Adipocyte (in vitro differentiated cells): ENCODE results near the gene LMBRD1.

Experiments
- DNase-seq: peaks from one replicate; pipeline ENCODE4 v3.0.0-alpha.2; 2015; ENCODE audit warnings: low read depth
- H3K27me3 ChIP-seq: replicated peaks from 2 replicates; pipeline ENCODE4 v1.7.0; 2013; ENCODE audit warnings: mild to moderate bottlenecking, low read length, moderate library complexity; ENCODE audit not compliant: control insufficient read depth, insufficient read depth
- H3K36me3 ChIP-seq: 2 replicates; pipeline ENCODE4 v1.7.0; 2013; ENCODE audit warnings: low read length, mild to moderate bottlenecking, moderate library complexity; ENCODE audit not compliant: control insufficient read depth, insufficient read depth, severe bottlenecking
- H3K4me1 ChIP-seq: 2 replicates; pipeline ENCODE4 v1.7.0; 2013; ENCODE audit warnings: mild to moderate bottlenecking, low read length, moderate library complexity; ENCODE audit not compliant: control insufficient read depth, insufficient read depth
- H3K4me3 ChIP-seq: 2 replicates; pipeline ENCODE4 v1.7.0; 2013; ENCODE audit warnings: mild to moderate bottlenecking, low read length, moderate library complexity
- H3K9ac ChIP-seq: 2 replicates; pipeline ENCODE4 v1.7.0; 2013; ENCODE audit warnings: mild to moderate bottlenecking, low read length, moderate library complexity
- H3K9me3 ChIP-seq: 2 replicates; pipeline ENCODE4 v1.7.0; 2013; ENCODE audit warnings: mild to moderate bottlenecking, low read length, moderate library complexity; ENCODE audit not compliant: control insufficient read depth

The LMBRD1 gene

DNA sequence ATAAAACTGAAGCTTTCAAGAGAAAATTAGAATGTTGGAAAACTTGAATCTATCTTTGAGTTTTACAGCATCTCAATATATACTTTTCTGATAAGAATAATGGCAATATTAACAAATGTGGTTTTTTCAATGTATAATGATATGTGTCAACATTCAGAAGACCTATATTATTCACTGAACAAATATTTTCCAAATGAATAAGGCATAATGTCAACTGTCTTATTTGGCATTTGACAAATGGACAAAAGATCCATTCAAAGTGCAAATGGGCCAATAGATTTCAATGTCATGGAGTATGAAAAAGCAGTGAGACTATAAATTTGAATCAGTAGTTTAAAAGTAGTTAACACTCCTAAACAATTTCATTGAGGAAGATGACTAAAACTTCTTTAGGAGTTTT, 20.9 kb downstream of the LMBRD1 start:
- Histone ChIP-seq H3K4me1 (no peaks in the 10 kb centered on the region), H3K4me3 (no peak overlapping the region)

DNA sequence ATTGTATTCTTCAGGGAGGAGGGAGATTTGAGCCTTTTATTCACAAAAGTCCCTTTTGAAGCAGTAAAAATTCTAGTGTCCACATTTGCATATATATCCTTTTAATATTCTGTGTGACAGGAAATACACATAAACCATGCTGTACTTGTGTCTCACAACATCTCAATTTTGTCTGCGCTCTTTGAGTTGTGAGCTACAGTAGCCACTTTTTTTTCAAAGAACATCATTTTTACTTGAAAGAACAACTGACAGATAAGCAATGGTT, 21.3 kb downstream of the LMBRD1 start:
- no peak overlapping the region for H3K4me3 ChIP-seq
- no peaks in the 10 kb centered on the region for H3K9me3 ChIP-seq
- no peak for DNase-seq
- no peaks in the 10 kb centered on the region for H3K36me3 ChIP-seq
- no peaks in the 10 kb centered on the region for H3K4me1 ChIP-seq
- no peaks in the 10 kb centered on the region for H3K27me3 ChIP-seq
- no peak overlapping the region for H3K9ac ChIP-seq

More for the DNA sequence above, 20.9 kb downstream of the LMBRD1 start:
- H3K9ac ChIP-seq: no peak overlapping the region
- no peaks in the 10 kb centered on the region for H3K27me3 ChIP-seq
- H3K9me3 ChIP-seq: no peaks in the 10 kb centered on the region
- H3K36me3 ChIP-seq: no peaks in the 10 kb centered on the region
- DNase-seq: no peak

DNA sequence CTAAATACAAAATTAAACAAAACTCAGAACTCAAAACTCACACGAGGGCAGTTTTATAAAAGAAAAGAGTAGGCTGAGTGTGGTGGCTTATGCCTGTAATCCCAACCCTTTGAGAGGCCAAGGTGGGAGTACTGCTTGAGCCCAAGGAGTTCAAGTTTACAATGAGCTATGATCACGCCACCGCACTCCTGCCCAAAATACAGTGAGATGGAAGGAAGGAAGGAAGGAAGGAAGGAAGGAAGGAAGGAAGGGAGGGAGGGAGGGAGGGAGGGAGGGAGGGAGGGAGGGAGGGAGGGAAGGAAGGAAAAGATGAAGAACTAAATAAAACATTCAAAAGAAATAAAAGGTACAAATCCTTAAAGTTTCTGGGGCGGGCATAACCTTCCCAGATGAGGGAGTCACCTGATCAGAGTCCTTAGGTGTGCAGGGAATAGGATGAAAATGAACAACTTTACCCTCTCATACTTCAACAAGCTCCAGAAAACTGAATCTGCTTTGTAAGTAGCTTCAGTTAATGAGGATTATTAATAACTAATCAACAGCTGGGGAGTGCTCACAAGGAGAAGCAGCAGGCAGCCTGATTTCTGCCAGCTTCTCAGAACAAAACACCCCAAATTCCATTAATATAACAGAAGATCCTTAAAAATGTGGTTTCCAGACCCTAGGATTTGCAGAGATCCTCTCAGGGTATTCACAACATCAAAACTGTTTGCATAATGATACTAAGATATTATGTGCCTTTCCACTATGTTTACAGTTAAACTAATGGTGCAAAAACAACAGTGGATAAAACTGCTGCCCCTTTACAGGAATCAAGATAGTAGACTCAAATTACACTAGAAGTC, 21.8 kb downstream of the LMBRD1 start:
- Histone ChIP-seq H3K9me3 (no peaks in the 10 kb centered on the region), H3K36me3 (no peaks in the 10 kb centered on the region), H3K4me1 (no peaks in the 10 kb centered on the region), H3K27me3 (no peaks in the 10 kb centered on the region), H3K9ac (no peak overlapping the region), H3K4me3 (no peak overlapping the region)
- no peak for DNase-seq

DNA sequence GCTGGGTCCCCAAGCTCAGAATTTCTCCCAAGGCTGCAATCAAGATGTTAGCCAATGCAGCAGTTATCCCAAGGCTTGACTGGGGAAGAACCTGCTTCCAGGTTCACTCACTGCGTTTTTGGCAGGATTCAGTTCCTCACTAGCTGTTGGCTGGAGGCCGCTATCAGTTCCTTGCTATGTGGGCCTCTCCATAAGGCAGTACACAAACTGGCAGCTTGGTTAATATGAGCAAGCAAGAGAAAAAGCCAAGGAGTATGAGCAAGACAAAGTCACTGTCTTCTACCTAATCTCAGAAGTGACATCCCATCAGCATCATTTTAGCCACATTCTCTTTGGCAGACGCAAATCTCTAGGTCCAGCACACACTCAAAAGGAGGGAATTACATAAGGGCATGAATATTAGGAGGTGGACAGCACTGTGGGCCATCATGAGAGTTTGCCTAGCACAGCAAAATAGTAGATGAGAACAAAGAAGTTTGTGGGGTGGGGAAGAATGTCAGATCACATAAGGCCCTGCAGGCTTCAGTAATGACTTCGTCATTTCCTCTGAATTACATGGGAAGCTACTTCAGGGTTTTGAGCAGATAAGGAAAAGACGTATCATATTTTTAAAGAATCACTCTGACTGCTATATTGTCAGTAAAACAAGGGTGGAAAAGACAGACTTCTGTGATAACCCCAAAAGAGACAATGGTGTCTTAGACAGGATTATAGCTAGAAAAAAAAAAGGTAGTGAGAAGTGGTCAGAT, 25.5 kb downstream of the LMBRD1 start:
- Histone ChIP-seq H3K9me3 (no peaks in the 10 kb centered on the region), H3K27me3 (no peaks in the 10 kb centered on the region), H3K4me1 (no peaks in the 10 kb centered on the region), H3K4me3 (no peak overlapping the region), H3K9ac (no peak overlapping the region), H3K36me3 (no peaks in the 10 kb centered on the region)
- no peak for DNase-seq

DNA sequence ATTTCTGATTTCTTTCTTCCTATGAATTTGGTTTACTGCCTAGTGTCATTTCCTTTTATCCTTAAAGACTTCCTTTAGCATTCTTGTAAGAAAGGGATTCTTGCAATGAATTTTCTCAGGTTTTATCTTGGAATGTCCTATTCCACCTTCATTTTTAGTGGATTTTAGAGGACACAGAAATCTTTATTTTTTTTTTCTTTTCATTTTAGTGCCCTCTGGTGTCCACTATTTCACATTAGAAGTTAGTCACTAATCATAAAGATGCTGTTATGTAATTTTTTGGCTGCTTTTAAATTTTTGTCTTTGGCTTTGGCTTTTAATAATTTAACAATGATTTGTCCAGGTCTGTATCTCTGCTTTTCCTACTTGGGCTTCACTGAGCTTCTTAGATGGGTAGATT, 28.1 kb downstream of the LMBRD1 start:
- H3K9me3 ChIP-seq: no peaks in the 10 kb centered on the region
- no peaks in the 10 kb centered on the region for H3K4me1 ChIP-seq
- H3K36me3 ChIP-seq: no peaks in the 10 kb centered on the region
- DNase-seq: peak; percentile 46
- no peak overlapping the region for H3K9ac ChIP-seq
- no peaks in the 10 kb centered on the region for H3K27me3 ChIP-seq
- H3K4me3 ChIP-seq: no peak overlapping the region

DNA sequence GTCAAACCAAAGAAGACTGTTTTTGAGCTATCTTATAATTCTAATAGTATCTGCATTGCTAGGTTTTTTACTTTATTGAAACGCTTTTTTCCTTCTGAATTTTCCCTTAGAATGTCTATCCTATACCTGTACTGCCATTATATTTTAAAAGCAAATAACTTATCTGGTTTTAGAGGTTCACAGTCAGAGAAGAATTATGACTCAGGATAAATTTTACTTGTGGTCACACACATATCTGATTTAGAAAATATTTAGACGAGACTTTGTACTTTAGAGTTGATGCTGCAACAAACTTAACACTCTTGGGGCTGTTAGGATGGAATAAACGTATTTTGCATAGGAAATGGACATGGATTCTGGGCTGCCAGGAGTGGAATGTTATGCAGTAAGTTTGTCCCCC, 33.0 kb downstream of the LMBRD1 start:
- H3K9me3 ChIP-seq: no peaks in the 10 kb centered on the region
- no peaks in the 10 kb centered on the region for H3K27me3 ChIP-seq
- H3K4me1 ChIP-seq: no peaks in the 10 kb centered on the region
- DNase-seq: no peak
- H3K36me3 ChIP-seq: no peaks in the 10 kb centered on the region
- H3K9ac ChIP-seq: no peak overlapping the region
- no peak overlapping the region for H3K4me3 ChIP-seq

DNA sequence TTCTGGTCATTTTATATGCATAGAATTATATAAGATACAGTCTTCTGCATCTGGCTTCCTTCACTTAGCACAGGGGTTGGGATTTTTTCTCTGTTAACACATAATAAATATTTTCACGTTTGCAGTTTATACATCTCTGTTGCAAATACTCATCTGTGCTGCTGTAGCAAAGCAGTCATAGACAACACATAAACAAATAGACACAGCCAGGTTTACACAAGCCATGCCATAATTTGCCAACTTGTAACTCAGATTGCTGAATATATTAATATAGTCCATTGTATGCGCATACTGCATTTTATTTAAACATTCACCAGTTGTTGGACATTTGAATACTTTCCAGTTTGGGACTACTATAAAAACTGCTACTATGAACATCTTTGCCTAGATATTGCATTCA, 35.0 kb downstream of the LMBRD1 start:
- Histone ChIP-seq H3K36me3 (no peaks in the 10 kb centered on the region), H3K9ac (no peak overlapping the region), H3K9me3 (no peaks in the 10 kb centered on the region), H3K4me3 (no peak overlapping the region), H3K4me1 (no peaks in the 10 kb centered on the region), H3K27me3 (no peaks in the 10 kb centered on the region)
- DNase-seq: no peak

DNA sequence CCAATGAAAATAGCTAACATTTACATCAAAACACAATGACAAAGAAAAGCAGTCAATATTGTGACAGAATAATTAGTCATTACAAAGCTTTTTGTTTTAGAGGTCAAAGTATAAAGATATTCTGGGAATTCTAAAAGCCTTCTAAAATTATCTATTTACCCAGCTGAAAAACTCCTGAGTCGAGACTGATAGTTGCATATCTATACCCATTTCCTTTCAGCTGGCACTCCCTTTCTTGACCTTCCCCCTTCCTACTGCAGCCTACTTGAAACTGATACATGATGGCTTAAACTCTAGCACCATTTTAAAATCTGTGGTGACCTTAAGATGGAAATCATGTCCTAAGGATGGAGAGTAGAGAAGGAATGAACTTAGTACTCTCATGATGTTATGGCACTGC, 38.6 kb downstream of the LMBRD1 start:
- H3K9me3 ChIP-seq: peaks cover 2% of the 10 kb centered on the region
- no peak for DNase-seq
- no peak overlapping the region for H3K9ac ChIP-seq
- no peak overlapping the region for H3K4me3 ChIP-seq
- no peaks in the 10 kb centered on the region for H3K27me3 ChIP-seq
- H3K36me3 ChIP-seq: no peaks in the 10 kb centered on the region
- no peaks in the 10 kb centered on the region for H3K4me1 ChIP-seq

DNA sequence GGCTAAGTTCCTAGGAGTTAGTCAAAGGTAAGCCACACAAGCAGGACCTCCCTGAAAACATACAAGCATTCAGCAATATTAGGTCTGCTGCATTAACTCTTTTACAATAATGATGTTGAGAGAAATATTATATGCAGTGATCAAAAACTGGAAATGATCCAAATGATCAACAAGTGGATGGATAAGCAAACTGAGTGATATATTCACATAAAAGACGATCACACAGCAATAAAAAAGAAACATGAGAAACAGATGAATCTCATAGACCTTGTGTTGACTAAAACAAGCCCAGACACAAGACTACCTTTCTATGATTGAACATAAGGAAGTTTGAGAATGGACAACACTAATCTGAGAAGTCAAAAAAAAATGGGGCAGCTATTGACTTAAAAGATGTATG, 39.9 kb downstream of the LMBRD1 start:
- Histone ChIP-seq H3K4me3 (no peak overlapping the region), H3K9me3 (peaks cover 2% of the 10 kb centered on the region)

DNA sequence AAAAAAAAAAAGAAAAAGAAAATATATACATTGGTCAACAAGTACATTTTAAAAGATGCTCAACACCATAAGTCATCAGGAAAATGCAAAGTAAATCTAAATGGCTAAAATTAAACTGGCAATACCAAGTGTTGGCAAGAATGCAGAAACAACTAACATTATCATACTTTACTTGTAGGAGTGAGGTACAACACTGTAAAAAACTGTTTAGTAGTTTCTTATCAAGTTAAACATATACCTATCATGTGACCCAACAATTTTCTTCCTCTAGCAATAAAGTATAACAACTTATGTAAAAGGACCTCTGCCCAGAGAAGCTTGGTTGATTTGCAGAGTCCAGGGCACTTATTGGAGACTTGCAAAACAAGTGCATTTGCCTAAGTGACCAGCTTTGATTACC, 40.4 kb downstream of the LMBRD1 start:
- Histone ChIP-seq H3K27me3 (no peaks in the 10 kb centered on the region), H3K9me3 (peaks cover 2% of the 10 kb centered on the region), H3K4me1 (no peaks in the 10 kb centered on the region), H3K9ac (no peak overlapping the region), H3K36me3 (no peaks in the 10 kb centered on the region), H3K4me3 (no peak overlapping the region)
- DNase-seq: no peak

More for the DNA sequence above, 39.9 kb downstream of the LMBRD1 start:
- Histone ChIP-seq H3K27me3 (no peaks in the 10 kb centered on the region), H3K9ac (no peak overlapping the region), H3K4me1 (no peaks in the 10 kb centered on the region), H3K36me3 (no peaks in the 10 kb centered on the region)
- DNase-seq: no peak

DNA sequence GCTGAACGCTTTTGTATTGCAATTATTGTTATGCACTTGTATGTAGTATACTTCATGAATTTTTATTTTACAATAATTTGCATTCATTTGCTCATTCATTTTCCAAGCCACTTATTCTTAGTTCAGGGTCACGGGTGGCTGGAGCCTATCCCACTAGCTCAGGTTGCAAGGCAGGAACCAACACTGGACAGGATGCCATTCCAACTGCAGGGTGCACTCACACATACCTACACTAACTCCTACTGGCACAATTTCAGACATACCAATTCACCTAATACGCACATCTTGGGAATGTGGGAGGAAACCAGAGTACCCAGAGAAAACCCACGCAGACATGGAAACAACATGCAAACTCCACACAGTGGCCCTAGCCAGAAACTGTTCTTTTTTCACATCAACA, 61.8 kb downstream of the LMBRD1 start:
- Histone ChIP-seq H3K36me3 (peaks cover 4% of the 10 kb centered on the region), H3K4me3 (no peak overlapping the region), H3K4me1 (peaks cover 10% of the 10 kb centered on the region), H3K27me3 (no peaks in the 10 kb centered on the region), H3K9ac (no peak overlapping the region), H3K9me3 (no peaks in the 10 kb centered on the region)
- no peak for DNase-seq
